ENCODE results near the gene MICU1.
"Not testable (repeated sequence)": the region's sequence is repeated elsewhere in the genome, so short reads cannot be mapped to it uniquely, and the experiment has no call there.

GRCh38 chr10:72384982-72385381 lies 240.9 kb downstream of the MICU1 start:
- TF ChIP-seq CTCF (conservative IDR thresholded peaks at IDR 0.05; ENCODE audit: low read depth in 2 of 2); POLR2AphosphoS5 (IDR thresholded peaks at IDR 0.05; ENCODE audit: low read depth); EZH2 (IDR thresholded peaks at IDR 0.05; ENCODE audit: low read depth, unreplicated experiment): not testable (repeated sequence)

Measured in GM23338 (cell line).